CD4-positive, alpha-beta T cell treated with Interleukin-1 beta for 1 hour (primary cell): ENCODE measurements around the gene GPR137.

Experiments used
- DNase-seq, 2 donors: peaks; one replicate each; pipeline ENCODE4 v3.0.0-alpha.2; 2020 to 2022

Gene GPR137

GRCh38 chr11:64265176-64266160 is 20.2 kb upstream of the GPR137 start:
- DNase-seq: no peak

GRCh38 chr11:64266339-64266738 is 19.3 kb upstream of the GPR137 start:
- DNase-seq: no peak

- DNase-seq: no peak
Observed at GRCh38 chr11:64267207-64267945, 18.3 kb upstream of the GPR137 start.

GRCh38 chr11:64268025-64268892 is 17.4 kb upstream of the GPR137 start:
- DNase-seq: no peak

- DNase-seq: peak; percentile 37 to 55
Observed at GRCh38 chr11:64268893-64269539, 16.6 kb upstream of the GPR137 start.

- DNase-seq: peak; percentile 97 to 98
Observed at GRCh38 chr11:64269540-64270220, 16.0 kb upstream of the GPR137 start.

- DNase-seq: no peak
Observed at GRCh38 chr11:64275031-64275800, 10.4 kb upstream of the GPR137 start.

- no peak for DNase-seq
Observed at GRCh38 chr11:64275841-64276240, 9.8 kb upstream of the GPR137 start.

GRCh38 chr11:64276653-64277431 is 8.8 kb upstream of the GPR137 start:
- no peak for DNase-seq

GRCh38 chr11:64278576-64279190 is 7.0 kb upstream of the GPR137 start:
- no peak for DNase-seq

- DNase-seq: no peak
Observed at GRCh38 chr11:64281957-64282770, 3.5 kb upstream of the GPR137 start.

- DNase-seq: no peak
Observed at GRCh38 chr11:64283092-64283491, 2.6 kb upstream of the GPR137 start.

GRCh38 chr11:64284048-64284961 is 1.3 kb upstream of the GPR137 start, which contains the start of gene BAD:
Gene BAD (minus strand): TSS chr11:64284665. CDS start chr11:64284368, 297 bp downstream.
- DNase-seq: peak; percentile 95 to 96

- peak; percentile 23 to 32 for DNase-seq
Observed at GRCh38 chr11:64285885-64286800, 495 bp downstream of the GPR137 start.

- DNase-seq: no peak
Observed at GRCh38 chr11:64286801-64287159, 1.1 kb downstream of the GPR137 start.

GRCh38 chr11:64287676-64288352 is 2.2 kb downstream of the GPR137 start:
- DNase-seq: no peak
